Liver (tissue), 9 donors: ENCODE data around the gene UNC80. TPM values are rescaled to one million over a fixed set of nuclear protein-coding genes. Genes with fewer than 3 reads are reported as not detected.

Source experiments
- DNase-seq: peaks from one replicate; pipeline ENCODE4 v3.0.0-alpha.2; 2017; ENCODE audit warnings: low spot score
- H3K27ac ChIP-seq, 2 donors: one replicate each; pipeline ENCODE4 v1.7.0; 2013; ENCODE audit warnings: inconsistent platforms in 2 of 2, low read length in 2 of 2, control low read depth in 1 of 2, low read depth in 1 of 2, mild to moderate bottlenecking in 1 of 2
- H3K27me3 ChIP-seq, 4 donors: one replicate each; pipeline versions ENCODE4 v1.6.1 to v1.7.0; 2013; ENCODE audit warnings: low read length in 3 of 4, inconsistent platforms in 1 of 4, mild to moderate bottlenecking in 1 of 4, moderate library complexity in 1 of 4; ENCODE audit not compliant: control insufficient read depth in 4 of 4, insufficient read depth in 4 of 4
- H3K36me3 ChIP-seq, 4 donors: one replicate each; pipeline versions ENCODE4 v1.6.1 to v1.7.0; 2013; ENCODE audit warnings: low read length in 3 of 4, mild to moderate bottlenecking in 3 of 4, low read depth in 1 of 4, moderate library complexity in 1 of 4; ENCODE audit not compliant: control insufficient read depth in 4 of 4, insufficient read depth in 3 of 4
- H3K4me1 ChIP-seq, 4 donors: one replicate each; pipeline versions ENCODE4 v1.6.1 to v1.7.0; 2013; ENCODE audit warnings: low read length in 3 of 4, mild to moderate bottlenecking in 3 of 4, moderate library complexity in 1 of 4; ENCODE audit not compliant: control insufficient read depth in 4 of 4, insufficient read depth in 4 of 4
- H3K4me3 ChIP-seq, 3 donors: one replicate each; pipeline versions ENCODE4 v1.6.1 to v1.7.0; 2013; ENCODE audit warnings: low read length in 3 of 3, control low read depth in 1 of 3, low read depth in 1 of 3, mild to moderate bottlenecking in 1 of 3
- H3K9ac ChIP-seq, 2 donors: one replicate each; pipeline ENCODE4 v1.7.0; 2013; ENCODE audit warnings: low read length in 2 of 2, mild to moderate bottlenecking in 2 of 2, moderate library complexity in 2 of 2, control low read depth in 1 of 2, low read depth in 1 of 2
- H3K9me3 ChIP-seq, 4 donors: one replicate each; pipeline versions ENCODE4 v1.6.1 to v1.7.0; 2013; ENCODE audit warnings: low read length in 3 of 4; ENCODE audit not compliant: control insufficient read depth in 4 of 4
- EGR1 ChIP-seq, 2 donors: IDR thresholded peaks; 2 replicates each; pipeline ENCODE4 v1.6.1; 2016 to 2018; ENCODE audit warnings: antibody characterized with exemption in 2 of 2, low read depth in 2 of 2
- FOXA1 ChIP-seq: IDR thresholded peaks from 2 replicates; pipeline ENCODE4 v1.6.1; 2016; ENCODE audit warnings: antibody characterized with exemption
- FOXA2 ChIP-seq: IDR thresholded peaks from 2 replicates; pipeline ENCODE4 v1.6.1; 2016; ENCODE audit warnings: antibody characterized with exemption
- HNF4A ChIP-seq, 2 donors: conservative IDR thresholded peaks; 2 replicates each; pipeline ENCODE4 v1.6.1; 2016; ENCODE audit warnings: antibody characterized with exemption in 2 of 2, mild to moderate bottlenecking in 2 of 2
- JUND ChIP-seq, 2 donors: IDR thresholded peaks; 2 replicates each; pipeline ENCODE4 v1.6.1; 2016; ENCODE audit warnings: antibody characterized with exemption in 2 of 2
- NR2F2 ChIP-seq: IDR thresholded peaks from 2 replicates; pipeline ENCODE4 v1.6.1; 2016; ENCODE audit warnings: antibody characterized with exemption
- RAD21 ChIP-seq, 2 donors: IDR thresholded peaks; 2 replicates each; pipeline ENCODE4 v1.6.1; 2016; ENCODE audit warnings: antibody characterized with exemption in 2 of 2, mild to moderate bottlenecking in 2 of 2
- REST ChIP-seq: IDR thresholded peaks from 2 replicates; pipeline ENCODE4 v1.6.1; 2016; ENCODE audit warnings: antibody characterized with exemption, mild to moderate bottlenecking
- RXRA ChIP-seq, 2 donors: IDR thresholded peaks; 2 replicates each; pipeline ENCODE4 v1.6.1; 2017 to 2018; ENCODE audit warnings: antibody characterized with exemption in 2 of 2, mild to moderate bottlenecking in 1 of 2
- SP1 ChIP-seq: IDR thresholded peaks from 2 replicates; pipeline ENCODE4 v1.6.1; 2018; ENCODE audit warnings: antibody characterized with exemption, mild to moderate bottlenecking
- YY1 ChIP-seq: IDR thresholded peaks from 2 replicates; pipeline ENCODE4 v1.6.1; 2016; ENCODE audit warnings: antibody characterized with exemption, mild to moderate bottlenecking
- ZBTB33 ChIP-seq: IDR thresholded peaks from 2 replicates; pipeline ENCODE4 v1.6.1; 2016; ENCODE audit warnings: antibody characterized with exemption
- WGBS: extraction: QIAGEN DNeasy Blood & Tissue Kit; methylation state at CpG from one replicate; pipeline ENCODE4 v1.1.7; 2013; 5-methylcytosine and 5-hydroxymethylcytosine counted together
- polyA plus RNA-seq, 2 donors: library from polyadenylated mRNA; stranded (reverse) in 1 of 2; unstranded in 1 of 2; fragments of 200-250 nt in 1 of 2; fragments of >200 nt in 1 of 2; fragmentation: Nextera tagmentation in 1 of 2; extraction: Ambion mirVana in 1 of 2; gene quantifications; one replicate each; pipeline versions ENCODE4 v1.2.1 to v1.2.3, GENCODE V29; 2013 to 2015
- total RNA-seq, 2 donors: library from RNA; depleted of rRNA; stranded (reverse); fragments of >200 nt; gene quantifications; one replicate each; pipeline ENCODE4 v1.2.3, GENCODE V29; 2014
- donor health status: healthy.
- donor health status: healthy.
- donor health status: healthy.
- donor health status: healthy.
- donor health status: healthy.

The UNC80 gene
- total and polyA plus RNA-seq, 4 donors: under 0.01 to 0.05 (median 0.02) TPM; not detected in 1

DNA sequence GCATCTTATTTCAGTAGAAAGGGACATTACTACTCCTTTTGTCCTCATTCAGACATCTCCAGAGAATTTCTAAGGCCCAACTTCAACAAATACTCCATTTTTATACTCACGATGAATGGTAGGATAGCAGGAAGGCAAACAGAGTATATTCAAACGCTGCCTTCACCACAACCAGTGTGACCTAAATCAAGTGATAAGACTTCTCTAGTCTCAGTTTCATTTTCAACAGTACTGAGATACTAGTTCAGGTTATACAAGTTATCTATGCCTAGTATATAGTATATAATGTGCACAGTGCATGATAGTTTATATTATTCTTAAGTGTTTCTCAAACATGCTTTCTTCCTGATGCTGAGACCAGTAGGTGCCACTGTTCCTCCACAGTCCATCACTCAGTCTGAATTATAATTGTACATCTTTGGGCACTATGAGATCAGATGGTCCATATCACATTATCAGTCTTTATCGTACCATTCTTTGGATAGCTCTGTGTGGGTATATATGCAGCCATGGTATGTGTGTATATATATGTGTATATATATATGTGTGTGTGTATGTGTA lies 164.6 kb downstream of the UNC80 start:
- TF ChIP-seq RAD21 (IDR thresholded peaks at IDR 0.05) (peak; percentile 22 to 30), HNF4A (conservative IDR thresholded peaks at IDR 0.05) (no peak)
- Histone ChIP-seq H3K27ac (no peak overlapping the region), H3K36me3 (no peaks in the 10 kb centered on the region), H3K4me3 (no peak overlapping the region), H3K27me3 (peaks cover 0 to 6% (median 0%) of the 10 kb centered on the region in 4 donors), H3K9me3 (no peaks in the 10 kb centered on the region), H3K9ac (no peak overlapping the region), H3K4me1 (peaks cover 0 to 3% (median 0%) of the 10 kb centered on the region in 4 donors)
- 82% methylated on average over 3 of the region's 3 CpGs for whole genome bisulfite sequencing
- no peak for DNase-seq

DNA sequence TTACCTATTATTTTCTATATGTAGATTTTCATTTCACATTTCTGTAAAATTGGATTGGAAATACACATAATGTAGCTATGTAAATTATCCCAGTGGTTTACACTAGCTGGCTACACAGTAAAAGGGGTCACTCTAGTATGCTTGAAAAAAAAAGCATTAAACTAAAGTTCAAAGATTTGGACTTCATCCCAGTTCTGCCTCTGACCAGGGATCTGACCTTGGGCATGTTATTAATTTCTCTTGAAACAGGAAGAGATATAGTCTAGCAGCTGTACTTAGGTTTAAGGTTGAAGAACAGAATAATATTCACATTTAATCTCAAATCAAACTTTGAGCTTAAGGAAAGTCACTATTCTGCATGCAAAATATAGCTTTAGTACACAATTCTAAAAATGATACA lies 166.3 kb downstream of the UNC80 start:
- H3K9ac ChIP-seq: no peak overlapping the region
- TF ChIP-seq FOXA2 (no peak), EGR1 (IDR thresholded peaks at IDR 0.05; ENCODE audit: low read depth in 2 of 2) (no peak), REST (no peak), HNF4A (conservative IDR thresholded peaks at IDR 0.05) (no peak), NR2F2 (no peak), RXRA (IDR thresholded peaks at IDR 0.05) (no peak), YY1 (no peak), SP1 (no peak), FOXA1 (no peak), ZBTB33 (no peak), JUND (IDR thresholded peaks at IDR 0.05) (no peak)
- DNase-seq: no peak
- H3K4me1 ChIP-seq: peaks cover 0 to 3% (median 0%) of the 10 kb centered on the region in 4 donors
- H3K9me3 ChIP-seq: no peaks in the 10 kb centered on the region
- H3K27ac ChIP-seq: no peak overlapping the region
- no peak overlapping the region for H3K4me3 ChIP-seq
- H3K36me3 ChIP-seq: no peaks in the 10 kb centered on the region
- H3K27me3 ChIP-seq: no peaks in the 10 kb centered on the region

- no peak for TF ChIP-seq EGR1 (IDR thresholded peaks at IDR 0.05; ENCODE audit: low read depth in 2 of 2)
- TF ChIP-seq ZBTB33: no peak
- no peak for TF ChIP-seq SP1
- no peak for TF ChIP-seq YY1
- no peak for TF ChIP-seq JUND (IDR thresholded peaks at IDR 0.05)
- WGBS: 69% methylated on average over 1 of the region's 1 CpG
Observed at GRCh38 chr2:209938906-209939305, 167.3 kb downstream of the UNC80 start.

More at GRCh38 chr2:209938906-209939305, 167.3 kb downstream of the UNC80 start:
- Histone ChIP-seq H3K27me3 (no peaks in the 10 kb centered on the region), H3K27ac (no peak overlapping the region), H3K9ac (no peak overlapping the region), H3K4me3 (no peak overlapping the region), H3K36me3 (no peaks in the 10 kb centered on the region), H3K4me1 (peaks cover 0 to 3% (median 0%) of the 10 kb centered on the region in 4 donors), H3K9me3 (no peaks in the 10 kb centered on the region)
- DNase-seq: no peak
